ENCODE measurements around the gene HOXA3. TPM values are rescaled to one million over a fixed set of nuclear protein-coding genes. Genes with fewer than 3 reads are reported as not detected.

HOXA3 gene
- total RNA-seq, 1 experiment from 2014 or later, result 22.6 TPM

DNA sequence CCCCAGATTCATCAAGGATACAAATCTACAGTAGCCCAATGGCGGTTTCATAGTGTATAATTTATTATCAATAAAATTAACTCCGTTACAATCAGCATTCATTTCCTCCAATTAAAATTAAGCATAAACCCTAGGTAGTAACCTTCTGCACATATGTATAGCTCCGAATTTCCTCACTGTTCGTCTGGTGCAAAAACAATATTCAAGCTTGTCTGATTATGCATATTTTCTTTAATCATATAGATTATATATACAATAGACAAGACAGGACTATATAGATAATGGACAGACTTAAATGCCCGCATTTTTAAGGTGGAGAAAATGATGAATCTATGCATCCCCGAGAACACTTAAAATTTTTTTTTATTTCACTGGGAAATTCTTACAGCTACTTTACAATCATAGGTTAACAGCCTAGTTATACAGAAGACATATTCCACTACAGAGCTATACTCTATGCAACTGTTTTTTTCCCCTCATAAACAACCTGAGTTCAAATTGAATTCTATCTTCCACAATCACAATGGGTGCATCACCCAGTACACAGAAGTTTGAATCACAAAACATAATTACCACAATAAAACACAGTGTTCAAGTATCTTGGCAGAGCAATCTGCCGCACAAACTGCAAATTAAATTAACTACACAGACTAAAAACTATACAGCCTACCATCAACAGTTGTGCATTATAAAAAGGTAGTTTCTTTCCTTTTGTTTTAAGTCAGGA is 10.3 kb upstream of the HOXA3 start:
- ChIA-PET CTCF (interaction anchor here (2.4 to 2.8 kb wide), 2 partner anchors 13 to 793 kb away, joined by 40 to 51 read pairs; no protein-coding TSS in a partner anchor), POLR2A (no interaction called here)
- Mint-ChIP-seq H3K4me3 (ENCODE audit: unreplicated experiment) (no peak overlapping the region), H3K9me3 (ENCODE audit: unreplicated experiment) (no peaks in the 10 kb centered on the region), H3K27me3 (ENCODE audit: insufficient read depth, unreplicated experiment) (no peaks in the 10 kb centered on the region), H3K27ac (ENCODE audit: unreplicated experiment) (no peak overlapping the region), H3K4me1 (ENCODE audit: low read depth, unreplicated experiment) (peaks cover 14% of the 10 kb centered on the region), H3K36me3 (ENCODE audit: insufficient read depth, unreplicated experiment) (peaks cover 5% of the 10 kb centered on the region)
- Histone ChIP-seq H3K27me3 (replicated peaks; ENCODE audit: control insufficient read depth, insufficient read depth, low read length) (no peaks in the 10 kb centered on the region), H3K36me3 (ENCODE audit: control insufficient read depth, insufficient read depth, low read length) (no peaks in the 10 kb centered on the region), H3K4me1 (peaks cover 7% of the 10 kb centered on the region), H3K9me3 (no peaks in the 10 kb centered on the region), H3K4me3 (ENCODE audit: low read depth, low read length) (no peak overlapping the region)
- TF ChIP-seq, protein P1, sequence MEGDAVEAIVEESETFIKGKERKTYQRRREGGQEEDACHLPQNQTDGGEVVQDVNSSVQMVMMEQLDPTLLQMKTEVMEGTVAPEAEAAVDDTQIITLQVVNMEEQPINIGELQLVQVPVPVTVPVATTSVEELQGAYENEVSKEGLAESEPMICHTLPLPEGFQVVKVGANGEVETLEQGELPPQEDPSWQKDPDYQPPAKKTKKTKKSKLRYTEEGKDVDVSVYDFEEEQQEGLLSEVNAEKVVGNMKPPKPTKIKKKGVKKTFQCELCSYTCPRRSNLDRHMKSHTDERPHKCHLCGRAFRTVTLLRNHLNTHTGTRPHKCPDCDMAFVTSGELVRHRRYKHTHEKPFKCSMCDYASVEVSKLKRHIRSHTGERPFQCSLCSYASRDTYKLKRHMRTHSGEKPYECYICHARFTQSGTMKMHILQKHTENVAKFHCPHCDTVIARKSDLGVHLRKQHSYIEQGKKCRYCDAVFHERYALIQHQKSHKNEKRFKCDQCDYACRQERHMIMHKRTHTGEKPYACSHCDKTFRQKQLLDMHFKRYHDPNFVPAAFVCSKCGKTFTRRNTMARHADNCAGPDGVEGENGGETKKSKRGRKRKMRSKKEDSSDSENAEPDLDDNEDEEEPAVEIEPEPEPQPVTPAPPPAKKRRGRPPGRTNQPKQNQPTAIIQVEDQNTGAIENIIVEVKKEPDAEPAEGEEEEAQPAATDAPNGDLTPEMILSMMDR (IDR thresholded peaks at IDR 0.05; ENCODE audit: insufficient read depth in 1 of 2, low read depth in 1 of 2, low read length in 1 of 2, severe bottlenecking in 1 of 2, unreplicated experiment in 1 of 2), result no peak
- intact Hi-C loops (cut with micrococcal nuclease; ENCODE audit: unreplicated experiment), result loop anchor here (5.0 to 10.0 kb wide), 2 partner anchors 300 to 958 kb away; partner anchors contain the start of genes CBX3, HNRNPA2B1 and SKAP2
- DNase-seq, result no peak
- TSS peak; percentile 30 for BruUV-seq (replicated peaks)

DNA sequence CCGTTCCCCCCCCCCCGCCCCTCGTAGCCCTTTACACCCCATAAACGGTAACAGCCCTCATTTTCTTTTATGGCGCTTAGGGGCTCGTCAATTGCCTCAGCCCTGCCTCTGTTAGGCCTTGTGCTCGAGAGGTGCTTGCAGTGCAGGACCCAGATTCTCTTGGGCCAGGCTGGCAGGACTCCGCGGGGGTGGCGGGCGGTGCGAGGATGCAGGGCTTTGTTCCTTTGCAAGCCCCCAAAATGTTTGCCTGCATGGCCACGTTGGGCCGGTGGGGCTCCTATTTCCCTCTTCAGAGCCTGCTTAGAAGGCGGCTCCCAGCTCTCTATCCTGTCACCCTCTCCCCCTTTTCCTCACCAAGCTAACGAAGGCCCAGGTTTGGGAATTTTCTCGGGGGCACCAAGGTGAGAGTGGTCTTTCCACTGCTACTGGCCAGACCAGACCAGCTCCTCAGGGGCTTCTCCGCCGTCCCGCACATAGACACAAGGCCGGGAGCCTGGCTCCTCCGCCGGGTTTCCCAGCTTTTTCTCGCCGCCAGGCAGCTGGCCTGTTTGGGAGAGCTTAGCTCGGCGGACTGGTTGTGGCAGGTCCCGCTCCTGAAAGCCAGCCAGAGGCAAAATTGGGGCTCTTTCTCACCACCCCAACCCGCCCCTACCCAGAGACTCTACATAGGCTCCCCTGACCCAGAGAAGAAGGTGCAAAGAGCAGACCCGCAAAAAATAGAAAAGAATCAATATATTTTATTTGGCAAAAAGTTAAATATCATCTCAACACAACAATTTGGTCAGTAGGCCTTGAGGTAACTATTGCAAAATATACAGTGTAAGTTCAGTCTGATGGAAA is 9.6 kb upstream of the HOXA3 start:
- peak in 1 of 2 experiments; percentile 30 for DNase-seq
- peak overlapping the region; percentile 9 for H3K4me3 Mint-ChIP-seq (ENCODE audit: unreplicated experiment)
- BruUV-seq (replicated peaks), result no TSS peak
- no peaks in the 10 kb centered on the region for H3K27me3 Mint-ChIP-seq (ENCODE audit: insufficient read depth, unreplicated experiment)
- Histone ChIP-seq H3K9me3 (no peaks in the 10 kb centered on the region), H3K36me3 (ENCODE audit: control insufficient read depth, insufficient read depth, low read length) (no peaks in the 10 kb centered on the region), H3K27me3 (replicated peaks; ENCODE audit: control insufficient read depth, insufficient read depth, low read length) (no peaks in the 10 kb centered on the region), H3K4me1 (peaks cover 7% of the 10 kb centered on the region), H3K4me3 (ENCODE audit: low read depth, low read length) (no peak overlapping the region)
- H3K9me3 Mint-ChIP-seq (ENCODE audit: unreplicated experiment), result no peaks in the 10 kb centered on the region
- CTCF ChIA-PET, result interaction anchor here (0.7 to 2.8 kb wide), 8 partner anchors 12 to 1496 kb away, joined by 3 to 51 read pairs (median 7); no protein-coding TSS in a partner anchor
- peaks cover 5% of the 10 kb centered on the region for H3K36me3 Mint-ChIP-seq (ENCODE audit: insufficient read depth, unreplicated experiment)
- TF ChIP-seq, protein P1 (IDR thresholded peaks at IDR 0.05; ENCODE audit: insufficient read depth in 1 of 2, low read depth in 1 of 2, low read length in 1 of 2, severe bottlenecking in 1 of 2, unreplicated experiment in 1 of 2), result no peak
- POLR2A ChIA-PET, result interaction anchor here (0.7 kb wide), 1 partner anchor 46 kb away, joined by 3 read pairs; no protein-coding TSS in a partner anchor
- intact Hi-C loops (cut with micrococcal nuclease; ENCODE audit: unreplicated experiment), result loop anchor here (1.0 to 10.0 kb wide), 6 partner anchors 11 to 1267 kb away; partner anchors contain the start of genes CBX3, HNRNPA2B1 and SKAP2
- no peak overlapping the region for H3K27ac Mint-ChIP-seq (ENCODE audit: unreplicated experiment)
- peaks cover 14% of the 10 kb centered on the region for H3K4me1 Mint-ChIP-seq (ENCODE audit: low read depth, unreplicated experiment)

DNA sequence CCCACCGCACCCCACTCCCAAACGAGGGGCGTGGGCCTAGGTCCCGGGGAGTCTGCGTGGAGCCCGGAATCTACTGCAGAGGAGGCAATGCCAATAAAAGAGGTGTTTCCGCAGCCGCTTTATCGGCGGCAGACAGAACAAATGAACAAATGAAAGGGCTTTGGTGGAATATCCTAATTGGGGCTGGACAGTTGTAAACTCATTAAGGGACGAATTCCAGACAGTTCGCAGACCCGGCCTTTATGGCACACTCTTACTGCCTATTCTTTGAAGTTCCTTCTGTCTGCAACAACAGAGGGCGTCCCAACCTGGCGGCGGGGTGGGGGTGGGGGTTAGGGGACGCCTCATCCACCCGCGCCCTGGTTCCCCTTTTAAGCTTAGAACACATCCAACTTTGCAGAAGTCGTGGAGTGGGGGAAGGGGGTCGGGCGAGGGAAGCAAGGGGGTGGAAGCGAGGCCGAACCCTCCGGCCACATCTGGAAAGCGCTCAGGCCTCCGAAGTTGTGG is 8.9 kb upstream of the HOXA3 start:
- POLR2A ChIA-PET, result interaction anchor here (0.6 to 1.3 kb wide), 5 partner anchors 30 to 296 kb away, joined by 3 to 10 read pairs (median 3); partner anchors contain the start of gene HOXA4
- H3K9me3 Mint-ChIP-seq (ENCODE audit: unreplicated experiment), result no peaks in the 10 kb centered on the region
- TF ChIP-seq, protein P1 (IDR thresholded peaks at IDR 0.05; ENCODE audit: insufficient read depth in 1 of 2, low read depth in 1 of 2, low read length in 1 of 2, severe bottlenecking in 1 of 2, unreplicated experiment in 1 of 2), result no peak
- Histone ChIP-seq H3K4me3 (ENCODE audit: low read depth, low read length) (peak overlapping the region; percentile 73), H3K27me3 (replicated peaks; ENCODE audit: control insufficient read depth, insufficient read depth, low read length) (no peaks in the 10 kb centered on the region), H3K9me3 (no peaks in the 10 kb centered on the region), H3K36me3 (ENCODE audit: control insufficient read depth, insufficient read depth, low read length) (no peaks in the 10 kb centered on the region), H3K4me1 (peaks cover 7% of the 10 kb centered on the region)
- BruUV-seq (replicated peaks), result no TSS peak
- no peaks in the 10 kb centered on the region for H3K27me3 Mint-ChIP-seq (ENCODE audit: insufficient read depth, unreplicated experiment)
- H3K4me1 Mint-ChIP-seq (ENCODE audit: low read depth, unreplicated experiment), result peaks cover 14% of the 10 kb centered on the region
- H3K4me3 Mint-ChIP-seq (ENCODE audit: unreplicated experiment), result peak overlapping the region; percentile 77
- no peak overlapping the region for H3K27ac Mint-ChIP-seq (ENCODE audit: unreplicated experiment)
- intact Hi-C loops (cut with micrococcal nuclease; ENCODE audit: unreplicated experiment), result loop anchor here (1.0 to 10.0 kb wide), 6 partner anchors 10 to 1266 kb away; partner anchors contain the start of genes CBX3, HNRNPA2B1 and SKAP2
- H3K36me3 Mint-ChIP-seq (ENCODE audit: insufficient read depth, unreplicated experiment), result peaks cover 8% of the 10 kb centered on the region
- DNase-seq, result peak in 1 of 2 experiments; percentile 36
- CTCF ChIA-PET, result interaction anchor here (0.6 to 2.8 kb wide), 25 partner anchors 9 to 1496 kb away, joined by 3 to 51 read pairs (median 4); partner anchors contain the start of genes HOXA3 and SKAP2
